HCT116 (cell line): ENCODE results near the gene PLAAT3. TPM values are rescaled to one million over a fixed set of nuclear protein-coding genes. Genes with fewer than 3 reads are reported as not detected.

Experiments used
- ATAC-seq: fragments of 200-7000 bp; cut with Tn5 transposase; 2 replicates; pipeline ENCODE4 v1.9.1; 2020; ENCODE audit warnings: mild to moderate bottlenecking, moderate library complexity
- BruUV-seq: library from RNA; stranded (reverse); fragments of 400-500 nt; replicated peaks from 2 replicates; lab custom pipeline; 2021; lab: Mats Ljungman, UMichigan
- CTCF ChIA-PET: fragments of 300-600 bp; sonication (Branson Sonifier 250); formaldehyde crosslinking; loops from one replicate; lab custom pipeline; 2021; ENCODE audit warnings: antibody characterized with exemption; lab: Charles Lee
- POLR2A ChIA-PET: fragments of 300-600, 350-600 bp; sonication (Branson Sonifier 250); formaldehyde crosslinking; loops from one replicate; lab custom pipeline; 2021; ENCODE audit warnings: antibody characterized with exemption; lab: Charles Lee
- RAD21 ChIA-PET, 2 experiments: fragments of 300-600 bp; sonication (Branson Sonifier 250); formaldehyde crosslinking; loops; one replicate each; lab custom pipeline; 2023; ENCODE audit warnings: low total read pairs in 2 of 2; ENCODE audit not compliant: uncharacterized antibody in 2 of 2, unreplicated experiment in 2 of 2, low non-redundant PET in 1 of 2; lab: Charles Lee
- DNase-seq: peaks from one replicate; pipeline ENCODE4 v3.0.0-alpha.2; 2010; ENCODE audit warnings: low read depth, low spot score
- H2AFZ ChIP-seq: fragments of 200-600 bp; shearing (Covaris generic), sonication (generic); 2 replicates; pipeline ENCODE4 v1.6.1; 2017; ENCODE audit warnings: low read depth, mixed run types, mixed read lengths, antibody characterized with exemption, low read length; ENCODE audit not compliant: poor library complexity, severe bottlenecking
- H3K27ac ChIP-seq: 2 replicates; pipeline ENCODE4 v1.5.1; 2012; ENCODE audit warnings: low read depth, low read length
- H3K27me3 ChIP-seq: fragments of 200-600 bp; sonication (generic); 2 replicates; pipeline ENCODE4 v1.6.1; 2016; ENCODE audit warnings: mixed run types, low read length, mixed read lengths; ENCODE audit not compliant: insufficient read depth
- H3K36me3 ChIP-seq, 2 experiments: fragments of 200-500 bp in 1 of 2; fragments of 200-600 bp in 1 of 2; sonication (Bioruptor generic) in 1 of 2; sonication (generic) in 1 of 2; 2 replicates each; pipeline versions ENCODE4 v1.5.1 to v1.6.1; 2014 to 2016; ENCODE audit warnings: low read length in 2 of 2, inconsistent platforms in 1 of 2, mixed read lengths in 1 of 2, mixed run types in 1 of 2; ENCODE audit not compliant: insufficient read depth in 2 of 2, control insufficient read depth in 1 of 2
- H3K4me1 ChIP-seq, 2 experiments: fragments of 200-600 bp in 1 of 2; sonication (generic) in 1 of 2; 2 replicates each; pipeline versions ENCODE4 v1.5.1 to v1.6.1; 2012 to 2017; ENCODE audit warnings: low read length in 2 of 2, inconsistent platforms in 1 of 2, mild to moderate bottlenecking in 1 of 2, mixed read lengths in 1 of 2, mixed run types in 1 of 2, moderate library complexity in 1 of 2; ENCODE audit not compliant: insufficient read depth in 2 of 2, control insufficient read depth in 1 of 2
- H3K4me2 ChIP-seq: fragments of 200-600 bp; sonication (generic); 2 replicates; pipeline ENCODE4 v1.6.1; 2017; ENCODE audit warnings: mixed run types, low read length, mixed read lengths
- H3K4me3 ChIP-seq, 2 experiments: fragments of 200-600 bp in 1 of 2; sonication (generic) in 1 of 2; replicated peaks in 1 of 2; 2 replicates each; pipeline ENCODE4 v1.5.1; 2011 to 2016; ENCODE audit warnings: low read length in 2 of 2, control low read depth in 1 of 2, low read depth in 1 of 2, mild to moderate bottlenecking in 1 of 2, mixed read lengths in 1 of 2, mixed run types in 1 of 2
- H3K79me2 ChIP-seq: fragments of 200-600 bp; sonication (generic); 2 replicates; pipeline ENCODE4 v1.6.1; 2017; ENCODE audit warnings: mild to moderate bottlenecking, mixed run types, low read length, moderate library complexity, mixed read lengths; ENCODE audit not compliant: insufficient read depth
- H3K9ac ChIP-seq: fragments of 200-600 bp; sonication (generic); 2 replicates; pipeline ENCODE4 v1.6.1; 2016; ENCODE audit warnings: low read length, mixed read lengths
- H3K9me2 ChIP-seq: fragments of 200-600 bp; sonication (generic), shearing (Covaris generic); 2 replicates; pipeline ENCODE4 v1.6.1; 2017; ENCODE audit warnings: mixed run types, mild to moderate bottlenecking, moderate library complexity; ENCODE audit not compliant: insufficient read depth
- H3K9me3 ChIP-seq, 2 experiments: fragments of 200-500 bp in 1 of 2; fragments of 200-600 bp in 1 of 2; sonication (Bioruptor generic) in 1 of 2; sonication (generic) in 1 of 2; 2 replicates each; pipeline ENCODE4 v1.6.1; 2014 to 2017; ENCODE audit warnings: low read length in 2 of 2, mixed read lengths in 2 of 2, inconsistent platforms in 1 of 2, low read depth in 1 of 2, mild to moderate bottlenecking in 1 of 2, mixed run types in 1 of 2, moderate library complexity in 1 of 2; ENCODE audit not compliant: control insufficient read depth in 1 of 2, insufficient read depth in 1 of 2
- H4K20me1 ChIP-seq: fragments of 200-600 bp; sonication (generic), shearing (Covaris generic); 2 replicates; pipeline ENCODE4 v1.6.1; 2017; ENCODE audit warnings: mixed run types, mild to moderate bottlenecking, moderate library complexity; ENCODE audit not compliant: insufficient read depth
- CBX3 ChIP-seq: IDR thresholded peaks from 2 replicates; pipeline ENCODE4 v1.6.1; 2012; ENCODE audit warnings: low read depth
- CEBPB ChIP-seq: IDR thresholded peaks from 2 replicates; pipeline ENCODE4 v1.6.1; 2012; ENCODE audit warnings: low read depth
- EGR1 ChIP-seq: IDR thresholded peaks from 2 replicates; pipeline ENCODE4 v1.6.1; 2012; ENCODE audit warnings: low read depth
- ELF1 ChIP-seq: IDR thresholded peaks from 2 replicates; pipeline ENCODE4 v1.6.1; 2012; ENCODE audit warnings: low read depth, borderline replicate concordance
- EZH2 ChIP-seq: fragments of 200-600 bp; sonication (generic); IDR thresholded peaks from 2 replicates; pipeline ENCODE4 v1.6.1; 2017; ENCODE audit warnings: antibody characterized with exemption, mixed run types
- EZH2phosphoT487 ChIP-seq: fragments of 200-600 bp; IDR thresholded peaks from 2 replicates; pipeline ENCODE4 v1.6.1; 2018; ENCODE audit warnings: antibody characterized with exemption, borderline replicate concordance
- FOSL1 ChIP-seq: IDR thresholded peaks from 2 replicates; pipeline ENCODE4 v1.6.1; 2012; ENCODE audit warnings: low read depth
- JUND ChIP-seq: IDR thresholded peaks from 2 replicates; pipeline ENCODE4 v1.6.1; 2012
- POLR2A ChIP-seq: IDR thresholded peaks from 2 replicates; pipeline ENCODE4 v1.7.0; 2011; ENCODE audit warnings: borderline replicate concordance; ENCODE audit not compliant: insufficient read depth, insufficient read length; ENCODE audit errors: extremely low read depth
- POLR2AphosphoS5 ChIP-seq: IDR thresholded peaks from 2 replicates; pipeline ENCODE4 v1.6.1; 2011; ENCODE audit warnings: mild to moderate bottlenecking, low read depth, low read length, moderate library complexity
- SIN3A ChIP-seq: IDR thresholded peaks from 2 replicates; pipeline ENCODE4 v1.6.1; 2012; ENCODE audit warnings: low read depth
- SP1 ChIP-seq: IDR thresholded peaks from 2 replicates; pipeline ENCODE4 v1.6.1; 2012; ENCODE audit warnings: low read depth
- SRF ChIP-seq: IDR thresholded peaks from 2 replicates; pipeline ENCODE4 v1.6.1; 2012; ENCODE audit warnings: low read depth
- YY1 ChIP-seq: IDR thresholded peaks from 2 replicates; pipeline ENCODE4 v1.6.1; 2011; ENCODE audit warnings: low read length, low read depth, moderate library complexity, mild to moderate bottlenecking; ENCODE audit not compliant: insufficient replicate concordance; ENCODE audit errors: extremely low read depth
- ZFX ChIP-seq: fragments of 450-650 bp; IDR thresholded peaks from 2 replicates; pipeline ENCODE4 v1.6.1; 2017
- intact Hi-C: fragments of 100-400 bp; cut with micrococcal nuclease; formaldehyde crosslinking; loops from 2 replicates; pipeline ENCODE4 v1.10.0; 2022
- total RNA-seq: library from RNA; stranded (reverse); gene quantifications from one replicate; pipeline ENCODE4 v1.2.1, GENCODE V29; 2021; ENCODE audit not compliant: unreplicated experiment
- TF ChIP-seq, protein P1 (sequence below): IDR thresholded peaks from 2 replicates; pipeline ENCODE4 v1.6.1; 2011; ENCODE audit warnings: mild to moderate bottlenecking, low read length, moderate library complexity; ENCODE audit not compliant: insufficient replicate concordance; ENCODE audit errors: extremely low read depth
- TF ChIP-seq, protein P2 (sequence below): IDR thresholded peaks from 2 replicates; pipeline ENCODE4 v1.6.1; 2012
- TF ChIP-seq, protein P3 (sequence below): IDR thresholded peaks from 2 replicates; pipeline ENCODE4 v1.6.1; 2012
- TF ChIP-seq, protein P4 (sequence below): IDR thresholded peaks from 2 replicates; pipeline ENCODE4 v1.6.1; 2012; ENCODE audit warnings: low read depth
- TF ChIP-seq, protein P5 (sequence below), 3 experiments: fragments of 200-600 bp in 1 of 3; sonication (generic) in 1 of 3; IDR thresholded peaks in 2 of 3; conservative IDR thresholded peaks in 1 of 3; 2 replicates each; pipeline ENCODE4 v1.5.1; 2012 to 2017; ENCODE audit warnings: low read depth in 2 of 3, low read length in 2 of 3, antibody characterized with exemption in 1 of 3, borderline replicate concordance in 1 of 3, control low read depth in 1 of 3, mild to moderate bottlenecking in 1 of 3, mixed read lengths in 1 of 3, mixed run types in 1 of 3, moderate library complexity in 1 of 3; ENCODE audit not compliant: insufficient read depth in 1 of 3

PLAAT3 gene
- total RNA-seq, 1 experiment from 2014 or later, result 31.1 TPM

DNA sequence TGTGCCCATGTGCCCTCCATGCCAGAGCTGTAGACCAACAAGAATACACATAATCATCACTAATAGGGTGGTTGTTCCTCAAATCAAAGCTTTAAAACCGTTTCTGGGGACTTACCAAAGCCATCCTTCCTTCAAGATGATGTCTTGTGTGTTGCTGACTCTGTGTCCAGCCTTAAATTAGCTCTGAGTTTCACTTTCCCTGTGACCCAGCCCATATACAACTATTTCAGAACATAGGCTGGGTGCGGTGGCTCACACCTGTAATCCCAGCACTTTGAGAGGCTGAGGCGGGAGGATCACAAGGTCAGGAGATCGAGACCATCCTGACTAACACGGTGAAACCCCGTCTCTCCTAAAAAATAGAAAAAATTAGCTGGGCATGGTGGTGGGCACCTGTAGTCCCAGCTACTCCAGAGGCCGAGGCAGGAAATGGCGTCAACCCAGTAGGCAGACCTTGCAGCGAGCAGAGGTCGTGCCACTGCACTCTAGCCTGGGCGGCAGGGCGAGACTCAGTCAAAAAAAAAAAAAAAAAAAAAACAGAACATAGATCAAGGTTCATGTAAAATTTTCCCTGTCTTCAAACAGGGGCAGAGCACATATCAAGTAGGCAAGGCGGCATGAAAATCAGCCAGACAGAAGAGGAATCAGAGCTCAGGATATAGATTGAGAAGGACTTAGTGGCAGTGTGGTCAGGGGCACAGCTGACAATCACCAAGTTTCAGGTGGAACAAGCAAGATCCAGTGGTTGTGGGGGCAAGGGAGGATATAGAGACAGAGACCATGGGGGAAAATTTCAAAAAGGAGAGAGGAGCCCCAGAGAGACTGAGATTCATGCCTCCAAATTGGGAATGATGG lies 50.8 kb downstream of the PLAAT3 start, which contains the start of gene PLAAT2:
Gene PLAAT2 (minus strand): TSS at position 179 of the 855 bp plus-strand sequence. CDS start 55 bp downstream, at position 124.
- no peak for ATAC-seq
- no TSS peak for BruUV-seq
- RAD21 ChIA-PET, result no interaction called here
- Histone ChIP-seq H3K4me2 (no peak within 1 kb of the TSS), H3K4me3 (no peak within 1 kb of the TSS), H3K79me2 (no peaks in the 10 kb centered on the region), H3K27ac (no peak within 1 kb of the TSS), H3K9me3 (no peaks in the 10 kb centered on the region), H4K20me1 (no peaks in the 10 kb centered on the region), H3K4me1 (peaks cover 17 to 33% of the 10 kb centered on the region in 2 experiments), H3K27me3 (no peaks in the 10 kb centered on the region), H3K9ac (no peak within 1 kb of the TSS), H3K9me2 (no peaks in the 10 kb centered on the region), H3K36me3 (no peaks in the 10 kb centered on the region), H2AFZ (no peak within 1 kb of the TSS)
- TF ChIP-seq ELF1 (no peak), EGR1 (no peak), SRF (no peak), EZH2 (no peak), SP1 (no peak), JUND (no peak), CBX3 (no peak), EZH2phosphoT487 (no peak), YY1 (no peak), POLR2A (no peak), ZFX (no peak), FOSL1 (no peak), POLR2AphosphoS5 (no peak), SIN3A (no peak), CEBPB (no peak)
- TF ChIP-seq, protein P1, sequence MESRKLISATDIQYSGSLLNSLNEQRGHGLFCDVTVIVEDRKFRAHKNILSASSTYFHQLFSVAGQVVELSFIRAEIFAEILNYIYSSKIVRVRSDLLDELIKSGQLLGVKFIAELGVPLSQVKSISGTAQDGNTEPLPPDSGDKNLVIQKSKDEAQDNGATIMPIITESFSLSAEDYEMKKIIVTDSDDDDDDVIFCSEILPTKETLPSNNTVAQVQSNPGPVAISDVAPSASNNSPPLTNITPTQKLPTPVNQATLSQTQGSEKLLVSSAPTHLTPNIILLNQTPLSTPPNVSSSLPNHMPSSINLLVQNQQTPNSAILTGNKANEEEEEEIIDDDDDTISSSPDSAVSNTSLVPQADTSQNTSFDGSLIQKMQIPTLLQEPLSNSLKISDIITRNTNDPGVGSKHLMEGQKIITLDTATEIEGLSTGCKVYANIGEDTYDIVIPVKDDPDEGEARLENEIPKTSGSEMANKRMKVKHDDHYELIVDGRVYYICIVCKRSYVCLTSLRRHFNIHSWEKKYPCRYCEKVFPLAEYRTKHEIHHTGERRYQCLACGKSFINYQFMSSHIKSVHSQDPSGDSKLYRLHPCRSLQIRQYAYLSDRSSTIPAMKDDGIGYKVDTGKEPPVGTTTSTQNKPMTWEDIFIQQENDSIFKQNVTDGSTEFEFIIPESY, result no peak
- TF ChIP-seq, protein P2, sequence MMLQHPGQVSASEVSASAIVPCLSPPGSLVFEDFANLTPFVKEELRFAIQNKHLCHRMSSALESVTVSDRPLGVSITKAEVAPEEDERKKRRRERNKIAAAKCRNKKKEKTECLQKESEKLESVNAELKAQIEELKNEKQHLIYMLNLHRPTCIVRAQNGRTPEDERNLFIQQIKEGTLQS, result no peak
- TF ChIP-seq, protein P3, sequence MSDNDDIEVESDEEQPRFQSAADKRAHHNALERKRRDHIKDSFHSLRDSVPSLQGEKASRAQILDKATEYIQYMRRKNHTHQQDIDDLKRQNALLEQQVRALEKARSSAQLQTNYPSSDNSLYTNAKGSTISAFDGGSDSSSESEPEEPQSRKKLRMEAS, result no peak
- TF ChIP-seq, protein P4, sequence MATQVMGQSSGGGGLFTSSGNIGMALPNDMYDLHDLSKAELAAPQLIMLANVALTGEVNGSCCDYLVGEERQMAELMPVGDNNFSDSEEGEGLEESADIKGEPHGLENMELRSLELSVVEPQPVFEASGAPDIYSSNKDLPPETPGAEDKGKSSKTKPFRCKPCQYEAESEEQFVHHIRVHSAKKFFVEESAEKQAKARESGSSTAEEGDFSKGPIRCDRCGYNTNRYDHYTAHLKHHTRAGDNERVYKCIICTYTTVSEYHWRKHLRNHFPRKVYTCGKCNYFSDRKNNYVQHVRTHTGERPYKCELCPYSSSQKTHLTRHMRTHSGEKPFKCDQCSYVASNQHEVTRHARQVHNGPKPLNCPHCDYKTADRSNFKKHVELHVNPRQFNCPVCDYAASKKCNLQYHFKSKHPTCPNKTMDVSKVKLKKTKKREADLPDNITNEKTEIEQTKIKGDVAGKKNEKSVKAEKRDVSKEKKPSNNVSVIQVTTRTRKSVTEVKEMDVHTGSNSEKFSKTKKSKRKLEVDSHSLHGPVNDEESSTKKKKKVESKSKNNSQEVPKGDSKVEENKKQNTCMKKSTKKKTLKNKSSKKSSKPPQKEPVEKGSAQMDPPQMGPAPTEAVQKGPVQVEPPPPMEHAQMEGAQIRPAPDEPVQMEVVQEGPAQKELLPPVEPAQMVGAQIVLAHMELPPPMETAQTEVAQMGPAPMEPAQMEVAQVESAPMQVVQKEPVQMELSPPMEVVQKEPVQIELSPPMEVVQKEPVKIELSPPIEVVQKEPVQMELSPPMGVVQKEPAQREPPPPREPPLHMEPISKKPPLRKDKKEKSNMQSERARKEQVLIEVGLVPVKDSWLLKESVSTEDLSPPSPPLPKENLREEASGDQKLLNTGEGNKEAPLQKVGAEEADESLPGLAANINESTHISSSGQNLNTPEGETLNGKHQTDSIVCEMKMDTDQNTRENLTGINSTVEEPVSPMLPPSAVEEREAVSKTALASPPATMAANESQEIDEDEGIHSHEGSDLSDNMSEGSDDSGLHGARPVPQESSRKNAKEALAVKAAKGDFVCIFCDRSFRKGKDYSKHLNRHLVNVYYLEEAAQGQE, result no peak
- TF ChIP-seq, protein P5, sequence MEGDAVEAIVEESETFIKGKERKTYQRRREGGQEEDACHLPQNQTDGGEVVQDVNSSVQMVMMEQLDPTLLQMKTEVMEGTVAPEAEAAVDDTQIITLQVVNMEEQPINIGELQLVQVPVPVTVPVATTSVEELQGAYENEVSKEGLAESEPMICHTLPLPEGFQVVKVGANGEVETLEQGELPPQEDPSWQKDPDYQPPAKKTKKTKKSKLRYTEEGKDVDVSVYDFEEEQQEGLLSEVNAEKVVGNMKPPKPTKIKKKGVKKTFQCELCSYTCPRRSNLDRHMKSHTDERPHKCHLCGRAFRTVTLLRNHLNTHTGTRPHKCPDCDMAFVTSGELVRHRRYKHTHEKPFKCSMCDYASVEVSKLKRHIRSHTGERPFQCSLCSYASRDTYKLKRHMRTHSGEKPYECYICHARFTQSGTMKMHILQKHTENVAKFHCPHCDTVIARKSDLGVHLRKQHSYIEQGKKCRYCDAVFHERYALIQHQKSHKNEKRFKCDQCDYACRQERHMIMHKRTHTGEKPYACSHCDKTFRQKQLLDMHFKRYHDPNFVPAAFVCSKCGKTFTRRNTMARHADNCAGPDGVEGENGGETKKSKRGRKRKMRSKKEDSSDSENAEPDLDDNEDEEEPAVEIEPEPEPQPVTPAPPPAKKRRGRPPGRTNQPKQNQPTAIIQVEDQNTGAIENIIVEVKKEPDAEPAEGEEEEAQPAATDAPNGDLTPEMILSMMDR (IDR thresholded peaks at IDR 0.05 in 2 of 3, conservative IDR thresholded peaks at IDR 0.05 in 1 of 3; ENCODE audit: borderline replicate concordance in 1 of 3, insufficient read depth in 1 of 3, low read depth in 2 of 3, low read length in 2 of 3), result no peak
- POLR2A ChIA-PET, result interaction anchor here (0.7 kb wide), 1 partner anchor 123 kb away, joined by 3 read pairs; no protein-coding TSS in a partner anchor
- CTCF ChIA-PET, result no interaction called here
- intact Hi-C loops, result no loop called here
- DNase-seq, result no peak
